ENCODE results near the gene ZCRB1. TPM values are rescaled to one million over a fixed set of nuclear protein-coding genes. Genes with fewer than 3 reads are reported as not detected.

Gene ZCRB1
- total RNA-seq, 1 experiment from 2014 or later = 71.5 TPM

- Mint-ChIP-seq H3K36me3 (ENCODE audit: insufficient read depth in 1 of 3, low read depth in 3 of 3) (peaks cover 2 to 17% (median 17%) of the 10 kb centered on the region in 3 experiments; a peak in 5 of 7 replicates), H3K9me3 (no peaks in the 10 kb centered on the region), H3K27me3 (ENCODE audit: low read depth) (no peaks in the 10 kb centered on the region), H3K27ac (no peak overlapping the region), H3K4me1 (peaks cover 15 to 18% of the 10 kb centered on the region in 2 experiments), H3K4me3 (no peak overlapping the region)
- H2BK5ac ChIP-seq (ENCODE audit: insufficient read length, low read length) = no peak overlapping the region
- H2BK15ac ChIP-seq (ENCODE audit: low read depth, low read length) = no peak overlapping the region
- H3K9me3 ChIP-seq (ENCODE audit: control insufficient read depth, low read depth, low read length) = no peaks in the 10 kb centered on the region
- no peak overlapping the region for H2AFZ ChIP-seq (ENCODE audit: low read length)
- no peak overlapping the region for H4K5ac ChIP-seq (ENCODE audit: insufficient read length, low read depth, low read length)
- peaks cover 3% of the 10 kb centered on the region for H3K79me1 ChIP-seq (ENCODE audit: insufficient read depth, low read depth, low read length, poor library complexity, severe bottlenecking)
- no peak overlapping the region for H2AK5ac ChIP-seq (ENCODE audit: insufficient read length, low read length)
- no peak overlapping the region for H3K4me2 ChIP-seq (ENCODE audit: insufficient read depth, insufficient read length, low read length)
- no peak overlapping the region for H3K27ac ChIP-seq (ENCODE audit: insufficient read length, low read depth, low read length)
- DNase-seq = no peak
- no peak overlapping the region for H2BK20ac ChIP-seq (ENCODE audit: low read depth, low read length, poor library complexity, severe bottlenecking)
- peaks cover 6% of the 10 kb centered on the region for H3K79me2 ChIP-seq (ENCODE audit: insufficient read depth, low read length)
- H3K27me3 ChIP-seq (ENCODE audit: insufficient read depth, low read length) = no peaks in the 10 kb centered on the region
- H3K4ac ChIP-seq (ENCODE audit: low read depth, low read length) = no peak overlapping the region
- H3K18ac ChIP-seq (ENCODE audit: insufficient read length, low read depth, low read length) = no peak overlapping the region
- WGBS (ENCODE audit: extremely low coverage, insufficient read length, low lambda C conversion rate) = no CpG with 5 or more reads among the region's 1 CpG
- no peak overlapping the region for H4K91ac ChIP-seq (ENCODE audit: insufficient read length, low read depth, low read length)
- H3K4me1 ChIP-seq (ENCODE audit: insufficient read depth, low read length) = peaks cover under 1% of the 10 kb centered on the region; the same call in 1 of the 2 replicates
- no peak overlapping the region for H4K8ac ChIP-seq (replicated peaks; ENCODE audit: insufficient read length, low read depth, low read length)
- H3K23me2 ChIP-seq (ENCODE audit: insufficient read length, low read depth, low read length, poor library complexity, severe bottlenecking) = no peaks in the 10 kb centered on the region
- no peak overlapping the region for H3T11ph ChIP-seq (ENCODE audit: low read length)
- no peak overlapping the region for H3K23ac ChIP-seq (ENCODE audit: insufficient read length, low read depth, low read length)
- H4K20me1 ChIP-seq (ENCODE audit: control insufficient read depth, insufficient read depth, insufficient read length) = no peaks in the 10 kb centered on the region
- H3K56ac ChIP-seq (ENCODE audit: insufficient read length, low read depth, low read length) = no peak overlapping the region
- TF ChIP-seq, protein P1, sequence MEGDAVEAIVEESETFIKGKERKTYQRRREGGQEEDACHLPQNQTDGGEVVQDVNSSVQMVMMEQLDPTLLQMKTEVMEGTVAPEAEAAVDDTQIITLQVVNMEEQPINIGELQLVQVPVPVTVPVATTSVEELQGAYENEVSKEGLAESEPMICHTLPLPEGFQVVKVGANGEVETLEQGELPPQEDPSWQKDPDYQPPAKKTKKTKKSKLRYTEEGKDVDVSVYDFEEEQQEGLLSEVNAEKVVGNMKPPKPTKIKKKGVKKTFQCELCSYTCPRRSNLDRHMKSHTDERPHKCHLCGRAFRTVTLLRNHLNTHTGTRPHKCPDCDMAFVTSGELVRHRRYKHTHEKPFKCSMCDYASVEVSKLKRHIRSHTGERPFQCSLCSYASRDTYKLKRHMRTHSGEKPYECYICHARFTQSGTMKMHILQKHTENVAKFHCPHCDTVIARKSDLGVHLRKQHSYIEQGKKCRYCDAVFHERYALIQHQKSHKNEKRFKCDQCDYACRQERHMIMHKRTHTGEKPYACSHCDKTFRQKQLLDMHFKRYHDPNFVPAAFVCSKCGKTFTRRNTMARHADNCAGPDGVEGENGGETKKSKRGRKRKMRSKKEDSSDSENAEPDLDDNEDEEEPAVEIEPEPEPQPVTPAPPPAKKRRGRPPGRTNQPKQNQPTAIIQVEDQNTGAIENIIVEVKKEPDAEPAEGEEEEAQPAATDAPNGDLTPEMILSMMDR (conservative IDR thresholded peaks at IDR 0.05) = no peak
- no peak overlapping the region for H2BK12ac ChIP-seq (ENCODE audit: insufficient read length, low read depth, low read length)
- no peak overlapping the region for H2BK120ac ChIP-seq (ENCODE audit: low read depth, low read length, poor library complexity, severe bottlenecking)
- H3K14ac ChIP-seq (ENCODE audit: insufficient read depth, low read length) = no peak overlapping the region
- no peak overlapping the region for H3K9ac ChIP-seq (ENCODE audit: extremely low read depth, insufficient read length, low read length)
Observed at GRCh38 chr12:42336286-42336685, 10.4 kb upstream of the ZCRB1 start.
